Measurements from ENCODE around the gene FMO1.

DNA sequence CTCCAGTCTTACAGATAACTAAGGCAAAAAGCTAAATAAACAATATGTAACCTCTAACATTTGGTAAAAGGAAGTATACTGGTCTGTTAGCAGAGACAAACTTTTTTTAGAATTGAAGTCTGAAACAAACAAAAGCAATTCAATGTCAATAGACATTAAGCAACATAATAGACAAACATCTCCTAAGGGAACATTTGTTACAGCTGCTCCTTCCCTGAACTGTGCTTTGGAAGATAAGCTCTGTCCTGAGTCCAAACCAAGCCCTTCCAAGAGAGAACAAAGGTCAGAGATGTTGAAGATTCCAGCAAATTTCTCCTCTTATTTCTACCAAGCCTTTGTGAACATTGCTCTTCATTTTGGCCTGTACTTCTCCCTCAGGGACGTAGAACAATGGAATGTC, 37.9 kb upstream of the FMO1 start:
- TF ChIP-seq, protein P1, sequence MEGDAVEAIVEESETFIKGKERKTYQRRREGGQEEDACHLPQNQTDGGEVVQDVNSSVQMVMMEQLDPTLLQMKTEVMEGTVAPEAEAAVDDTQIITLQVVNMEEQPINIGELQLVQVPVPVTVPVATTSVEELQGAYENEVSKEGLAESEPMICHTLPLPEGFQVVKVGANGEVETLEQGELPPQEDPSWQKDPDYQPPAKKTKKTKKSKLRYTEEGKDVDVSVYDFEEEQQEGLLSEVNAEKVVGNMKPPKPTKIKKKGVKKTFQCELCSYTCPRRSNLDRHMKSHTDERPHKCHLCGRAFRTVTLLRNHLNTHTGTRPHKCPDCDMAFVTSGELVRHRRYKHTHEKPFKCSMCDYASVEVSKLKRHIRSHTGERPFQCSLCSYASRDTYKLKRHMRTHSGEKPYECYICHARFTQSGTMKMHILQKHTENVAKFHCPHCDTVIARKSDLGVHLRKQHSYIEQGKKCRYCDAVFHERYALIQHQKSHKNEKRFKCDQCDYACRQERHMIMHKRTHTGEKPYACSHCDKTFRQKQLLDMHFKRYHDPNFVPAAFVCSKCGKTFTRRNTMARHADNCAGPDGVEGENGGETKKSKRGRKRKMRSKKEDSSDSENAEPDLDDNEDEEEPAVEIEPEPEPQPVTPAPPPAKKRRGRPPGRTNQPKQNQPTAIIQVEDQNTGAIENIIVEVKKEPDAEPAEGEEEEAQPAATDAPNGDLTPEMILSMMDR (conservative IDR thresholded peaks at IDR 0.05) = no peak
- TF ChIP-seq EZH2 (IDR thresholded peaks at IDR 0.05; ENCODE audit: low read depth) = no peak
